Upper lobe of left lung (tissue), 4 donors: ENCODE measurements around the gene BTBD9.

Experiments
- EP300 ChIP-seq, 4 donors: sonication (generic); formaldehyde crosslinking; IDR thresholded peaks; one replicate each; pipeline ENCODE4 v1.5.1; 2017; ENCODE audit warnings: antibody characterized with exemption in 4 of 4, control low read depth in 2 of 4
- POLR2A ChIP-seq, 4 donors: fragments of 450-650 bp; IDR thresholded peaks; one replicate each; pipeline ENCODE4 v1.5.1; 2016 to 2017; ENCODE audit warnings: antibody characterized with exemption in 4 of 4, mild to moderate bottlenecking in 2 of 4
- POLR2AphosphoS5 ChIP-seq, 2 donors: sonication (generic); formaldehyde crosslinking; IDR thresholded peaks; one replicate each; pipeline ENCODE4 v1.5.1; 2017; ENCODE audit warnings: antibody characterized with exemption in 2 of 2
- TF ChIP-seq, protein P1 (sequence below), 6 experiments: fragments of 450-650 bp in 4 of 6; fragments of 200-600 bp in 2 of 6; sonication (generic) in 2 of 6; IDR thresholded peaks; one replicate each; pipeline ENCODE4 v1.5.1; 2016 to 2019; ENCODE audit warnings: antibody characterized with exemption in 6 of 6

DNA sequence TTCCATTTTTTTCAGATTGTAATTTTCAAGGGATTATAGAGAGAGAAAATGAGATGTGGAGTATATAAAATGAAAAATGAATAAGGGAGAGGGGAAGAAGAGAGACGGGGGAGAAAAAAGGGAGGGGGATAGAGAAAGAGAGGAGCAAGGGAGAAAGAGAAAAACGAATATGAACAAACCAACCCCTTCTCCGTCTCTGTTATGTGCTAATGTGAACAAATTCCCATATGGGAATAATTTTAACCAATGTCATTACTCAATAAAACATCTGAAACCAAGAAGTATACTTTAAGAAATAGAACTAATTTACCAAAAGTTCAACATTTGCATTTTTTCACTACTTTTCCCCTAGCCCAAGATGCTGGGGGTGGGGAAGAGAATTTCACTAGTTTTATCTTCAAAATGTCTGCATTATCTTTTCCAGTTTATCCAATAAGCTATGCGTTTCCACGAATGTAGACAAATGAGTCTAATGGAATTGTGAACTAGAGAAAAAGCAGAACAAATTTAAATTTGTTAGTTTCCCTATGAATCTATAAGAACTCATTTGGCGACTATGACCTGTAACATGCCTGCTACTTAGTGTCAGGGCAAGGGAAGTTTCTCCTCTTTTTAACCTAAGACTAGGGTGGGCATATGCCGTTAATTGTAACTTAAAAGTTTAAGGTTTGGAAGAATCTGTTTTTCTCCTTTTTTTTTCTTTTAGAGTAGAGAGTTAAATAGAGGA is 286.3 kb downstream of the BTBD9 start:
- TF ChIP-seq, protein P1, sequence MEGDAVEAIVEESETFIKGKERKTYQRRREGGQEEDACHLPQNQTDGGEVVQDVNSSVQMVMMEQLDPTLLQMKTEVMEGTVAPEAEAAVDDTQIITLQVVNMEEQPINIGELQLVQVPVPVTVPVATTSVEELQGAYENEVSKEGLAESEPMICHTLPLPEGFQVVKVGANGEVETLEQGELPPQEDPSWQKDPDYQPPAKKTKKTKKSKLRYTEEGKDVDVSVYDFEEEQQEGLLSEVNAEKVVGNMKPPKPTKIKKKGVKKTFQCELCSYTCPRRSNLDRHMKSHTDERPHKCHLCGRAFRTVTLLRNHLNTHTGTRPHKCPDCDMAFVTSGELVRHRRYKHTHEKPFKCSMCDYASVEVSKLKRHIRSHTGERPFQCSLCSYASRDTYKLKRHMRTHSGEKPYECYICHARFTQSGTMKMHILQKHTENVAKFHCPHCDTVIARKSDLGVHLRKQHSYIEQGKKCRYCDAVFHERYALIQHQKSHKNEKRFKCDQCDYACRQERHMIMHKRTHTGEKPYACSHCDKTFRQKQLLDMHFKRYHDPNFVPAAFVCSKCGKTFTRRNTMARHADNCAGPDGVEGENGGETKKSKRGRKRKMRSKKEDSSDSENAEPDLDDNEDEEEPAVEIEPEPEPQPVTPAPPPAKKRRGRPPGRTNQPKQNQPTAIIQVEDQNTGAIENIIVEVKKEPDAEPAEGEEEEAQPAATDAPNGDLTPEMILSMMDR (IDR thresholded peaks at IDR 0.05) = no peak
- no peak for TF ChIP-seq POLR2A (IDR thresholded peaks at IDR 0.05)
- TF ChIP-seq EP300 (IDR thresholded peaks at IDR 0.05) = no peak
- no peak for TF ChIP-seq POLR2AphosphoS5 (IDR thresholded peaks at IDR 0.05)
